D721Med (cell line): ENCODE results near the gene MED25.

ENCODE experiments used
- DNase-seq: peaks from one replicate; pipeline ENCODE4 v3.0.0; 2011; ENCODE audit warnings: low spot score; ENCODE audit not compliant: insufficient read length
- FAIRE-seq: peaks from 2 replicates; lab custom pipeline; 2011; peaks lifted over from hg19 to GRCh38; lab: Jason Lieb, UNC
- TF ChIP-seq, protein P1 (sequence below): IDR thresholded peaks from 2 replicates; pipeline ENCODE4 v1.5.1; 2012; ENCODE audit warnings: mild to moderate bottlenecking, control low read depth; ENCODE audit not compliant: insufficient read depth; ENCODE audit errors: missing control alignments

Gene MED25

GRCh38 chr19:49817964-49818648 lies at the start of gene MED25:
MED25 (plus strand) TSS chr19:49818289; CDS start chr19:49818342, 53 bp downstream.
- TF ChIP-seq, protein P1, sequence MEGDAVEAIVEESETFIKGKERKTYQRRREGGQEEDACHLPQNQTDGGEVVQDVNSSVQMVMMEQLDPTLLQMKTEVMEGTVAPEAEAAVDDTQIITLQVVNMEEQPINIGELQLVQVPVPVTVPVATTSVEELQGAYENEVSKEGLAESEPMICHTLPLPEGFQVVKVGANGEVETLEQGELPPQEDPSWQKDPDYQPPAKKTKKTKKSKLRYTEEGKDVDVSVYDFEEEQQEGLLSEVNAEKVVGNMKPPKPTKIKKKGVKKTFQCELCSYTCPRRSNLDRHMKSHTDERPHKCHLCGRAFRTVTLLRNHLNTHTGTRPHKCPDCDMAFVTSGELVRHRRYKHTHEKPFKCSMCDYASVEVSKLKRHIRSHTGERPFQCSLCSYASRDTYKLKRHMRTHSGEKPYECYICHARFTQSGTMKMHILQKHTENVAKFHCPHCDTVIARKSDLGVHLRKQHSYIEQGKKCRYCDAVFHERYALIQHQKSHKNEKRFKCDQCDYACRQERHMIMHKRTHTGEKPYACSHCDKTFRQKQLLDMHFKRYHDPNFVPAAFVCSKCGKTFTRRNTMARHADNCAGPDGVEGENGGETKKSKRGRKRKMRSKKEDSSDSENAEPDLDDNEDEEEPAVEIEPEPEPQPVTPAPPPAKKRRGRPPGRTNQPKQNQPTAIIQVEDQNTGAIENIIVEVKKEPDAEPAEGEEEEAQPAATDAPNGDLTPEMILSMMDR = no peak
- FAIRE-seq (no peak), DNase-seq (peak; percentile 71)

DNA sequence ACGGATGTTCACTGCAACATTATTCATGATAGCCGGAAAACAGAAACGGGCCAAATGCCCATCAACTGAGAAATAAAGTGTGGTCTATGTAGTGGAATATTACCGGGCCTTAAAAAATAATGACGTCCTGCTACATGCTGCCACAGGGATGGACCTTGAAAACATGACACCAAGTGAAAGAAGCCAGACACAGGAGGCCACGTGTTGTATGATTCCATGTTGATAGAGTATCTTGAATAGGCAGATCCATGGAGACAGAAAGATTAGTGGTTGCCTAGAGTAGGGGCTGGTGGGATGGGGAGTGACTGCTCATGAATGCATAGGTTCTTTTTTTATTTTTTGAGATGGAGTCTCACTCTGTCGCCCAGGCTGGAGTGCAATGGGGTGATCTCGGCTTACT lies 47.6 kb upstream of the MED25 start:
- TF ChIP-seq, protein P1 = no peak
- DNase-seq (no peak), FAIRE-seq (no peak)

DNA sequence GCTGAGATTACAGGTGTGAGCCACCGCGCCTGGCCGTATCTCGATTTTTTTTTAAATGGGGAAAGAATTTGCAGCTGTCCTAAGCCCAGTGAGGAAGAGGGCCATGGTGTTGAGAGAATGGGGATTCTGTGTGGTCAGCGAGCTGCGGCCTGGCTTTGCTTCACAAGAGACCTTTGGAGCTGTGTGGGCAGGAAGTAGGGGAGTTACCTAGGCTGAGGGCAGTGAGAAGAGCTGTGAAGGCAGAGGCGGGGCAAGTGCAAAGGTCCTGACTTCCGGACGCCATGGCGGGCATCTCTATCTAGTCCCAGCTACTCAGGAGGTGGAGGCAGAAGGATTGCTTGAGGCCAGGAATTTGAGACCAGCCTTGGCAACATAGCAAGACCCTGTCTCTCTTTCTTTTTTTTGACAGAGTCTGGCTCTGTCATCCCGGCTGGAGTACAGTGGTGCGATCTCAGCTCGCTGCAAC lies 46.4 kb upstream of the MED25 start:
- DNase-seq (no peak), FAIRE-seq (no peak)
- TF ChIP-seq, protein P1 = no peak

DNA sequence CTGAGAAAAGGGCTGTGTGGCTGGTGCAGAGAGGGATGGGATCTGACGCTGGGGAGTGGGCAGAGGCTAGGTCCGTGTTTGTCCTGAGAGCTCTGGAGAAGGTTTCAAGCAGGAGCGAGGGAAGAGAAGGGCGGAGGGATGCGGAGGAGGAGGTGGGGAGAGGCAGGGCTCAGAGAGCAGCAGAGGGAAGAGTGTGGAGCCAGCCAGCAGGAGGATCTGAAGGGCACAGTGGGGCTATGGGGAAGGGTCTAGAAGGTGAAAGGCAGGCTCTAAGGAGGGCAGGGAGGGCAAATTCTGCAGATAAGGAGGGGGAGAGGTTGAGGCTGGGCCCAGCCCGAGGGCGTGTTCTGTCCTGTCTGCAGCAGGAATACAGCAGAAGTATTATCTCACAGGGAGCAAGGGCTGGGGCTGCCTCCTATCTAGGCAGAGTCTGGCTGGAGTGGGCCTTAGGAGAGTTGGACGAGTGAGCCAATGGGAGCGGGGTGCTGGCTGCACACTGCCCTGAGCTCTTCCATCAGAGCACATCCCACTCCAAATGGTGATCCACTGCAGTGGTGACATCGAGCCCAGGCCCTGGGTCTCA lies 45.1 kb upstream of the MED25 start:
- DNase-seq = no peak
- TF ChIP-seq, protein P1 = no peak
- FAIRE-seq = no peak

GRCh38 chr19:49773663-49774350 lies 44.3 kb upstream of the MED25 start:
- FAIRE-seq = no peak
- no peak for DNase-seq
- TF ChIP-seq, protein P1 = no peak

DNA sequence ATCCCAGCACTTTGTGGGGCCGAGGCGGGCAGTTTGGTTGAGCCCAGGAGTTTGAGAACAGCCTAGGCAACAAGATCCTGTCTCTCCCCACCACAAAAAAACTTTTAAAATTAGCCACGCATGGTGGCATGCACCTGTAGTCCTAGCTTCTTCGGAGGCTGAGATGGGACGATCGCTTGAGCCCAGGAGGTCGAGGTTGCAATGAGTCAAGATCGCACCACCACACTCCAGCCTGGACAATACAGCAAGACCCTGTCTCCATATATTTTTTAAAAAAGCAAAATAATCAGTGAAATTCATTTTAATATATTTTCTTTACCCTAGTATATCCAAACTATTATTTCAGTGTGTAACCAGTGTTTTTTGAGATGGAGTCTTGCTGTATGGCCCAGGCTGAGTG lies 43.1 kb upstream of the MED25 start:
- FAIRE-seq (no peak), DNase-seq (no peak)
- TF ChIP-seq, protein P1 = no peak
